NCI-H146 (cell line): ENCODE measurements around the gene TIPARP.
A peak's percentile ranks its signal among the peaks of the same experiment; 100 is the strongest.
"Not testable (repeated sequence)": the region's sequence is repeated elsewhere in the genome, so short reads cannot be mapped to it uniquely, and the experiment has no call there.

ENCODE experiments used
- DNase-seq: peaks from one replicate; lab custom pipeline; 2025; lab: John Stamatoyannopoulos, UW

Gene TIPARP

GRCh38 chr3:156711944-156712343, 37.6 kb downstream of the TIPARP start:
- DNase-seq, result not testable (repeated sequence)

GRCh38 chr3:156716105-156716862, 41.9 kb downstream of the TIPARP start:
- DNase-seq, result no peak

- DNase-seq, result no peak
Measured at GRCh38 chr3:156718622-156719306, 44.4 kb downstream of the TIPARP start.

GRCh38 chr3:156720826-156721225, 46.4 kb downstream of the TIPARP start:
- DNase-seq, result no peak

- DNase-seq, result no peak
Measured at GRCh38 chr3:156721687-156722618, 47.6 kb downstream of the TIPARP start.

GRCh38 chr3:156723182-156723619, 48.8 kb downstream of the TIPARP start:
- DNase-seq, result no peak

GRCh38 chr3:156725682-156726081, 51.3 kb downstream of the TIPARP start:
- DNase-seq, result peak; percentile 68

GRCh38 chr3:156726456-156726855, 52.1 kb downstream of the TIPARP start:
- DNase-seq, result no peak

GRCh38 chr3:156727519-156728205, 53.3 kb downstream of the TIPARP start:
- peak; percentile 34 for DNase-seq

GRCh38 chr3:156728267-156728985, 54.0 kb downstream of the TIPARP start:
- DNase-seq, result peak; percentile 97

GRCh38 chr3:156729460-156730179, 55.2 kb downstream of the TIPARP start:
- DNase-seq, result peak; percentile 27

GRCh38 chr3:156731813-156732212, 57.4 kb downstream of the TIPARP start:
- no peak for DNase-seq

GRCh38 chr3:156732261-156732660, 57.9 kb downstream of the TIPARP start:
- DNase-seq, result no peak

- no peak for DNase-seq
Measured at GRCh38 chr3:156732715-156733421, 58.5 kb downstream of the TIPARP start.

- DNase-seq, result not testable (repeated sequence)
Measured at GRCh38 chr3:156734661-156735060, 60.3 kb downstream of the TIPARP start.

- DNase-seq, result no peak
Measured at GRCh38 chr3:156735471-156735870, 61.1 kb downstream of the TIPARP start.

- not testable (repeated sequence) for DNase-seq
Measured at GRCh38 chr3:156737049-156737448, 62.7 kb downstream of the TIPARP start.

- DNase-seq, result no peak
Measured at GRCh38 chr3:156738251-156738650, 63.9 kb downstream of the TIPARP start.

- DNase-seq, result no peak
Measured at GRCh38 chr3:156739976-156740375, 65.6 kb downstream of the TIPARP start.

GRCh38 chr3:156740581-156740980, 66.2 kb downstream of the TIPARP start:
- DNase-seq, result not testable (repeated sequence)
